Mesenchymal stem cell (in vitro differentiated cells and primary cell): Measurements from ENCODE around the gene PHKB.
A peak's percentile ranks its signal among the peaks of the same experiment; 100 is the strongest.

Experiments used
- DNase-seq: peaks from one replicate; pipeline ENCODE4 v3.0.0-alpha.2; 2013
- H2AFZ ChIP-seq: one replicate; pipeline ENCODE4 v1.6.1; 2013; ENCODE audit warnings: low read depth, mild to moderate bottlenecking, control low read depth, inconsistent platforms, low read length, moderate library complexity
- H2AK5ac ChIP-seq: 2 replicates; pipeline ENCODE4 v1.6.1; 2013; ENCODE audit warnings: low read length, moderate library complexity, mild to moderate bottlenecking, inconsistent platforms; ENCODE audit not compliant: severe bottlenecking
- H2BK120ac ChIP-seq: one replicate; pipeline ENCODE4 v1.6.1; 2013; ENCODE audit warnings: low read depth, mild to moderate bottlenecking, inconsistent platforms, low read length, moderate library complexity
- H2BK12ac ChIP-seq, 2 experiments: one replicate each; pipeline ENCODE4 v1.6.1; 2013; ENCODE audit warnings: inconsistent platforms in 2 of 2, low read length in 2 of 2, mild to moderate bottlenecking in 2 of 2, moderate library complexity in 2 of 2, control low read depth in 1 of 2
- H2BK15ac ChIP-seq: one replicate; pipeline ENCODE4 v1.6.1; 2013; ENCODE audit warnings: mild to moderate bottlenecking, low read depth, inconsistent platforms; ENCODE audit not compliant: poor library complexity, severe bottlenecking
- H2BK5ac ChIP-seq: 2 replicates; pipeline ENCODE4 v1.6.1; 2013; ENCODE audit warnings: low read depth, mild to moderate bottlenecking, low read length, control low read depth, inconsistent platforms; ENCODE audit not compliant: poor library complexity, severe bottlenecking
- H3K14ac ChIP-seq, 2 experiments: one replicate each; pipeline ENCODE4 v1.6.1; 2013; ENCODE audit warnings: inconsistent platforms in 2 of 2, low read length in 2 of 2, control low read depth in 1 of 2, mild to moderate bottlenecking in 1 of 2, moderate library complexity in 1 of 2
- H3K18ac ChIP-seq, 2 experiments: one replicate each; pipeline ENCODE4 v1.6.1; 2013; ENCODE audit warnings: inconsistent platforms in 2 of 2, low read length in 2 of 2, control low read depth in 1 of 2, low read depth in 1 of 2, mild to moderate bottlenecking in 1 of 2
- H3K23ac ChIP-seq, 2 experiments: one replicate each; pipeline ENCODE4 v1.6.1; 2013; ENCODE audit warnings: inconsistent platforms in 2 of 2, low read length in 2 of 2, mild to moderate bottlenecking in 2 of 2, moderate library complexity in 2 of 2, control low read depth in 1 of 2
- H3K27ac ChIP-seq: 2 replicates; pipeline ENCODE4 v1.5.1; 2013; ENCODE audit warnings: mild to moderate bottlenecking, moderate library complexity, low read length, control low read depth, inconsistent platforms; ENCODE audit not compliant: poor library complexity, severe bottlenecking
- H3K27me3 ChIP-seq, 2 experiments: 2 replicates each; pipeline versions ENCODE4 v1.6.1 to v1.7.0; 2013; ENCODE audit warnings: low read length in 2 of 2, mild to moderate bottlenecking in 2 of 2, moderate library complexity in 2 of 2, control low read depth in 1 of 2, inconsistent platforms in 1 of 2; ENCODE audit not compliant: control insufficient read depth in 1 of 2, insufficient read depth in 1 of 2
- H3K36me3 ChIP-seq, 2 experiments: 2 replicates each; pipeline versions ENCODE4 v1.6.1 to v1.7.0; 2013; ENCODE audit warnings: low read length in 2 of 2, control low read depth in 1 of 2, inconsistent platforms in 1 of 2, low read depth in 1 of 2, mild to moderate bottlenecking in 1 of 2; ENCODE audit not compliant: insufficient read depth in 2 of 2, control insufficient read depth in 1 of 2
- H3K4ac ChIP-seq, 2 experiments: one replicate each; pipeline ENCODE4 v1.6.1; 2013; ENCODE audit warnings: inconsistent platforms in 2 of 2, low read length in 2 of 2, mild to moderate bottlenecking in 2 of 2, moderate library complexity in 2 of 2, control low read depth in 1 of 2, low read depth in 1 of 2
- H3K4me1 ChIP-seq: 2 replicates; pipeline ENCODE4 v1.6.1; 2013; ENCODE audit warnings: low read depth, low read length, control low read depth; ENCODE audit not compliant: control insufficient read depth, insufficient read depth
- H3K4me2 ChIP-seq: 2 replicates; pipeline ENCODE4 v1.6.1; 2013; ENCODE audit warnings: low read length, mild to moderate bottlenecking, inconsistent platforms; ENCODE audit not compliant: poor library complexity, severe bottlenecking
- H3K4me3 ChIP-seq, 2 experiments: 2 replicates each; pipeline versions ENCODE4 v1.5.1 to v1.7.0; 2013; ENCODE audit warnings: low read length in 2 of 2, mild to moderate bottlenecking in 2 of 2, control low read depth in 1 of 2, low read depth in 1 of 2; ENCODE audit not compliant: insufficient read depth in 1 of 2
- H3K79me1 ChIP-seq: replicated peaks from 2 replicates; pipeline ENCODE4 v1.6.1; 2013; ENCODE audit warnings: mild to moderate bottlenecking, control low read depth, low read length, inconsistent platforms; ENCODE audit not compliant: poor library complexity, severe bottlenecking
- H3K9ac ChIP-seq: 2 replicates; pipeline ENCODE4 v1.7.0; 2013; ENCODE audit warnings: mild to moderate bottlenecking, low read length, moderate library complexity
- H3K9me3 ChIP-seq: 2 replicates; pipeline ENCODE4 v1.7.0; 2013; ENCODE audit warnings: mild to moderate bottlenecking, low read length; ENCODE audit not compliant: control insufficient read depth
- H4K8ac ChIP-seq: one replicate; pipeline ENCODE4 v1.6.1; 2013; ENCODE audit warnings: inconsistent platforms, mild to moderate bottlenecking, low read length, moderate library complexity
- H4K91ac ChIP-seq: one replicate; pipeline ENCODE4 v1.6.1; 2013; ENCODE audit warnings: mild to moderate bottlenecking, low read length, inconsistent platforms
- WGBS: methylation state at CpG from one replicate; pipeline ENCODE4 v1.1.7; 2013; ENCODE audit warnings: mixed read lengths; 5-methylcytosine and 5-hydroxymethylcytosine counted together

The PHKB gene

DNA sequence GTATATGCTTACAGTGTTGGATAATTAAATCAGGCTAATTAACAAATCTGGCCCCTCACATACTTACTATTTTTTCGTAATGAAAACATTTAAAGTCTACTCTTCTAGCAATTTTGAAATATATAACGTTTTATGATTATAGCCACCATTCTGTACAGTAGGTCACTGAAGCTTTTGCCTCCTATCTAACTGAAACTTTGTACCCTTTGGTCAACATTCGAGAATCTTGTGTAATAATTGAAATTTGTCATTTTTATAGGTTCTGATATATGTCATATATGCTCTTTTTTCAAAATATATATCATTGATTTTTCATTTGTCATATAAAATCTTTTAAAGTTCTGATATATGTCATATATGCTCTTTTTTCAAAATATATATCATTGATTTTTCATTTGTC is 12.7 kb downstream of the PHKB start:
- Histone ChIP-seq H3K27me3 (no peaks in the 10 kb centered on the region), H3K23ac (no peak overlapping the region), H3K9me3 (no peaks in the 10 kb centered on the region), H3K9ac (no peak overlapping the region), H3K18ac (no peak overlapping the region), H4K91ac (no peak overlapping the region), H3K4ac (no peak overlapping the region), H3K36me3 (peaks cover 0 to 2% of the 10 kb centered on the region in 2 experiments), H2AFZ (no peak overlapping the region), H4K8ac (no peak overlapping the region), H2BK15ac (no peak overlapping the region), H3K27ac (no peak overlapping the region), H2BK5ac (no peak overlapping the region), H2BK12ac (no peak overlapping the region), H3K4me1 (no peaks in the 10 kb centered on the region), H3K14ac (no peak overlapping the region), H2BK120ac (no peak overlapping the region), H3K4me2 (no peak overlapping the region), H3K4me3 (no peak overlapping the region), H3K79me1 (peaks cover 17% of the 10 kb centered on the region), H2AK5ac (no peak overlapping the region)
- 95% methylated on average over 2 of the region's 3 CpGs for WGBS
- DNase-seq, result no peak

DNA sequence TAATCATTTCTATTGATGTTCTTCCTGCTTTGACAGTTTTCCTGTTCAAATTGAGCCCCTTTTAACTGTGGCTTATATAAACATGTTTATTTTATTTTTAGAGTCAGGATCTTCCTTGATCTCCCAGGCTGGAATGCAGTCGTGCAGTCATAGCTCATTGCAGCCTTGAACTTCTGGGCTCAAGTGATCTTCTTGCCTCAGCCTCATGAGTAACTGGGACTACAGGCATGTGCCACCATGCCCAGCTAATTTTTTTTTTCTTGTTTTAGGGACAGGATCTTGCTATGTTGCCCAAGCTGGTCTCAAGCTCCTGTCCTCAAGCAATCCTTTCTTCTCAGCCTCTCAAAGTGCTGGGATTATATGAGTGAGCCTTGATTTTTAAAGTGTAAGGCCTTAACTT is 14.7 kb downstream of the PHKB start:
- Histone ChIP-seq H3K14ac (no peak overlapping the region), H2AFZ (no peak overlapping the region), H2BK120ac (no peak overlapping the region), H3K4me2 (no peak overlapping the region), H4K8ac (no peak overlapping the region), H2AK5ac (no peak overlapping the region), H2BK12ac (no peak overlapping the region), H3K9me3 (no peaks in the 10 kb centered on the region), H2BK15ac (no peak overlapping the region), H2BK5ac (no peak overlapping the region), H3K36me3 (peaks cover 0 to 2% of the 10 kb centered on the region in 2 experiments), H3K18ac (no peak overlapping the region), H3K4me1 (no peaks in the 10 kb centered on the region), H3K27ac (no peak overlapping the region), H3K9ac (no peak overlapping the region), H4K91ac (no peak overlapping the region), H3K4ac (no peak overlapping the region), H3K79me1 (peaks cover 21% of the 10 kb centered on the region), H3K27me3 (no peaks in the 10 kb centered on the region), H3K23ac (no peak overlapping the region), H3K4me3 (no peak overlapping the region)
- peak; percentile 75 for DNase-seq
- 11% methylated on average over 1 of the region's 1 CpG for WGBS

DNA sequence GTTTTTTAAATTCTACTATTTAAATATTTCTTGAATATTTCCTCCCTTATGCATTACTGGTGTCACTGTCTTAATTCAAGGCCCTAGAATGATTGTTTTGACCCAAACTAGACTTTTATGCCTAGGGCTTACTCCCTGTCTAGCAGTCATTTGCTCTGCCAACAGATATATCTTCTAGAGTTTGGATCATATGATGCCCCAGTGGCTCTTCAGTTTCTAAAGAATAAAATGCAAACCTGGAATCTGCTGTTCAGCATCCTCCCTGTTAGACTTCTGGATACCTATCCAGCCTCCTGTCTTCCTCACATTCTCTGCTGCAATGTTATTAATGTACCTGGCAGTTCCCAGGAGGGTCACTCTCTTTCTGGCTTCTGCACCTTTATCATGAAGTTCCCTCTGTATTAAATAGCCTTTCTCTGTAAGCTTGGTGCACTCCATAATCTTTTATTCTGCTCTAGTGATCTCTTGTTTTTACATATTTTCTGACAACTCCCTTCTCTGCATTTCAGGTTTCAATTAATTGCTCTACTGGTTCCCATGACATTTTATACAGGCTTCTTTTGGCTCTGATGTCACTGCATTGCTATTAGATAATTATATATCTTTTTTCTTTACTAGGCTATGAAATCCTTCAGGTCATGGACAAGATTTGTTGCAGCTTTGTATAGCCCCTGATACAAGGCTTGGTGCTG is 15.7 kb downstream of the PHKB start:
- Histone ChIP-seq H3K14ac (no peak overlapping the region), H2AK5ac (no peak overlapping the region), H4K91ac (no peak overlapping the region), H3K4me1 (no peaks in the 10 kb centered on the region), H3K27me3 (no peaks in the 10 kb centered on the region), H3K18ac (no peak overlapping the region), H3K9ac (no peak overlapping the region), H2BK15ac (no peak overlapping the region), H2BK5ac (no peak overlapping the region), H3K4me3 (no peak overlapping the region), H3K27ac (no peak overlapping the region), H4K8ac (no peak overlapping the region), H3K4me2 (no peak overlapping the region), H3K79me1 (peaks cover 17% of the 10 kb centered on the region), H3K9me3 (no peaks in the 10 kb centered on the region), H2BK120ac (no peak overlapping the region), H2BK12ac (no peak overlapping the region), H3K36me3 (peaks cover 0 to 2% of the 10 kb centered on the region in 2 experiments), H3K4ac (no peak overlapping the region), H2AFZ (no peak overlapping the region), H3K23ac (no peak overlapping the region)
- DNase-seq, result no peak

DNA sequence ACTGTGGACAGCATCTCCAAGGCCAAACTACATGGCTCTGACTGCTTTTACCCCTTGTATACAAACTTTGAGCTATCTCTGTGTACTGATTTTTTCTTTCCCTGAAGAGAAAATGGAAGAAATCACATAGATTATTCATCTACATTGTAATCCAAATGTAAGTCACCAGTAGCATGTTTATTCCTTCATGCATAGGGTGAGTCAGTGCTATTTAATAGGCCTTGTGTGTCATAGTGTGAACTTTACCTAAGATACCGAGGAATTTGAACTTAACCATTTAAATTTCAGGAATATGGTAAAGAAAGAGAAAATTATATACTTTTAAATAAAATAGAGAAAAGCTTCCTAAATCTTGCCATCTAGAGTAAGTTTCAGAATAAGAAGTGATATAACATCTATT is 16.5 kb downstream of the PHKB start:
- H3K4ac ChIP-seq, result no peak overlapping the region
- H3K79me1 ChIP-seq, result peaks cover 17% of the 10 kb centered on the region
- no peak overlapping the region for H2BK15ac ChIP-seq
- no peak overlapping the region for H2AK5ac ChIP-seq
- H3K23ac ChIP-seq, result no peak overlapping the region
- no peak overlapping the region for H4K8ac ChIP-seq
- H3K9me3 ChIP-seq, result no peaks in the 10 kb centered on the region
- no peaks in the 10 kb centered on the region for H3K27me3 ChIP-seq
- no peak overlapping the region for H3K18ac ChIP-seq
- H3K4me1 ChIP-seq, result no peaks in the 10 kb centered on the region
- no peak overlapping the region for H4K91ac ChIP-seq
- H3K9ac ChIP-seq, result no peak overlapping the region
- H2BK12ac ChIP-seq, result no peak overlapping the region
- no peak overlapping the region for H3K4me2 ChIP-seq
- no peak overlapping the region for H3K14ac ChIP-seq
- WGBS, result no CpG with 5 or more reads among the region's 1 CpG
- H2AFZ ChIP-seq, result no peak overlapping the region
- H3K4me3 ChIP-seq, result no peak overlapping the region
- no peak overlapping the region for H2BK120ac ChIP-seq
- DNase-seq, result peak; percentile 23
- H3K27ac ChIP-seq, result no peak overlapping the region
- H3K36me3 ChIP-seq, result peaks cover 0 to 2% of the 10 kb centered on the region in 2 experiments
- no peak overlapping the region for H2BK5ac ChIP-seq
